Effector memory CD8-positive, alpha-beta T cell (primary cell): Measurements from ENCODE around the gene IL11RA.
A peak's percentile ranks its signal among the peaks of the same experiment; 100 is the strongest.

ENCODE experiments used
- ATAC-seq: fragments of 150-1000 bp; cut with Tn5 transposase; replicated peaks from 2 replicates; pipeline ENCODE4 v1.10.0; 2021; ENCODE audit warnings: mild to moderate bottlenecking, moderate library complexity
- DNase-seq, 3 experiments: peaks; one replicate each; pipeline ENCODE4 v3.0.0; 2021
- H3K27ac Mint-ChIP-seq, 2 donors: one replicate each; pipeline ENCODE4 v1.8.0; 2022; ENCODE audit warnings: mild to moderate bottlenecking in 2 of 2, mixed read lengths in 2 of 2, moderate library complexity in 2 of 2
- H3K27me3 Mint-ChIP-seq, 2 donors: one replicate each; pipeline ENCODE4 v1.8.0; 2022; ENCODE audit warnings: mixed read lengths in 2 of 2
- H3K36me3 Mint-ChIP-seq: one replicate; pipeline ENCODE4 v1.8.0; 2022; ENCODE audit warnings: mild to moderate bottlenecking, moderate library complexity, mixed read lengths; ENCODE audit not compliant: insufficient read depth
- H3K4me1 Mint-ChIP-seq, 2 donors: one replicate each; pipeline ENCODE4 v1.8.0; 2022; ENCODE audit warnings: low read depth in 2 of 2, mixed read lengths in 2 of 2
- H3K4me3 Mint-ChIP-seq, 2 donors: one replicate each; pipeline ENCODE4 v1.8.0; 2022; ENCODE audit warnings: mild to moderate bottlenecking in 2 of 2, mixed read lengths in 2 of 2, moderate library complexity in 2 of 2
- H3K9me3 Mint-ChIP-seq, 2 donors: one replicate each; pipeline ENCODE4 v1.8.0; 2022; ENCODE audit warnings: mixed read lengths in 2 of 2

IL11RA gene

GRCh38 chr9:34653151-34654072, 1.4 kb downstream of the IL11RA start:
- Mint-ChIP-seq H3K4me3 (no peak overlapping the region), H3K27ac (peak overlapping the region; percentile 5 to 26), H3K9me3 (no peaks in the 10 kb centered on the region), H3K27me3 (no peaks in the 10 kb centered on the region), H3K36me3 (peaks cover 26% of the 10 kb centered on the region), H3K4me1 (peaks cover 23 to 28% of the 10 kb centered on the region in 2 donors)
- DNase-seq (no peak), ATAC-seq (no peak)

DNA sequence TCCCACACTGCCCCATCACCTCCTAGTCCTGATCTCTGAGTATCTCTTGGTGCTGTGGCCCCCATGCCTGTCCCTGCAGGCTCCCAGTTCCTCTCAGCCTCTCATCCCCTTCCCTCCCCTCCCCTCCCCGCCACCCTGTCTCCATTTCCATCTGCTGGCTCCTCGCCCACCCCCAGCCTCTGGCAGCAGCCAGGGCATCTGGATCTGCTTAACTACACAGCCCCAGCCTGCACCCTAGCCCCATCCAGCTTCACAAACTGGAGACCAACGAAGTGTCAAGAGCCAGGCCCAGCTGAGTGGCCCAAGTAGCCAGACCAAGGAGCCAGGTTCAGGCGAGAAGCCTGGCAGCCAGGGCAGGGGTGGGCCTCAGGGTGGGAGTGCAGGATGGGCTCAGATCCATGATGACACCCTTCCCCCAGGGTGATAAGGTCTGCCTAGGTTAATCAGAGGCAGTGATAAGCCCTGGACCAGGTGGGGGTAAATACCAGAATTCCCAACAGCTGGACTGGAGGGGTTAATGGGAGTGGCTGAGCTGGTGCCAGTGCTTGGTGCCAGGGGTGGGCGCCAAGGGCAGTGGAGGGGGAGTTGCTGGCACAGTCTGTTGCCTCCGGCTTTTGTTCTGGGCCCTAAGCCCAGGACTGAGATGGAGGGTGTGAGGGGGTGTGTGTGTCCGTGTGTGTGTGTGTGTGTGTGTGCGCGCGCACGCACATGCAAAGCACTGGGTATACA, 2.5 kb downstream of the IL11RA start:
- ATAC-seq = no peak
- DNase-seq = no peak
- Mint-ChIP-seq H3K36me3 (peaks cover 15% of the 10 kb centered on the region), H3K4me3 (no peak overlapping the region), H3K4me1 (peaks cover 15 to 21% of the 10 kb centered on the region in 2 donors), H3K9me3 (no peaks in the 10 kb centered on the region), H3K27me3 (no peaks in the 10 kb centered on the region), H3K27ac (peak overlapping the region in 1 of 2 donors; percentile 5)

GRCh38 chr9:34655394-34655793, 3.4 kb downstream of the IL11RA start:
- H3K27me3 Mint-ChIP-seq = no peaks in the 10 kb centered on the region

GRCh38 chr9:34656992-34657391, 5.0 kb downstream of the IL11RA start:
- Mint-ChIP-seq H3K4me3 (no peak overlapping the region), H3K27me3 (no peaks in the 10 kb centered on the region), H3K4me1 (peaks cover 16 to 18% of the 10 kb centered on the region in 2 donors), H3K9me3 (no peaks in the 10 kb centered on the region), H3K27ac (no peak overlapping the region), H3K36me3 (no peaks in the 10 kb centered on the region)
- ATAC-seq (no peak), DNase-seq (no peak)

More at GRCh38 chr9:34655394-34655793, 3.4 kb downstream of the IL11RA start:
- ATAC-seq (no peak), DNase-seq (no peak)
- H3K9me3 Mint-ChIP-seq = no peaks in the 10 kb centered on the region
- peaks cover 6% of the 10 kb centered on the region for H3K36me3 Mint-ChIP-seq
- no peak overlapping the region for H3K27ac Mint-ChIP-seq
- peaks cover 15 to 18% of the 10 kb centered on the region in 2 donors for H3K4me1 Mint-ChIP-seq
- H3K4me3 Mint-ChIP-seq = no peak overlapping the region

- Mint-ChIP-seq H3K36me3 (no peaks in the 10 kb centered on the region), H3K4me3 (no peak overlapping the region), H3K4me1 (peaks cover 15 to 16% of the 10 kb centered on the region in 2 donors), H3K27ac (no peak overlapping the region), H3K27me3 (no peaks in the 10 kb centered on the region), H3K9me3 (no peaks in the 10 kb centered on the region)
- DNase-seq = no peak
- no peak for ATAC-seq
Observed at GRCh38 chr9:34658461-34658860, 6.5 kb downstream of the IL11RA start.

- H3K4me3 Mint-ChIP-seq = no peak overlapping the region
- DNase-seq = no peak
- no peaks in the 10 kb centered on the region for H3K27me3 Mint-ChIP-seq
- no peaks in the 10 kb centered on the region for H3K36me3 Mint-ChIP-seq
- peaks cover 22 to 26% of the 10 kb centered on the region in 2 donors for H3K4me1 Mint-ChIP-seq
- no peak for ATAC-seq
- H3K27ac Mint-ChIP-seq = no peak overlapping the region
- no peaks in the 10 kb centered on the region for H3K9me3 Mint-ChIP-seq
Observed at GRCh38 chr9:34659592-34660253, 7.7 kb downstream of the IL11RA start.

DNA sequence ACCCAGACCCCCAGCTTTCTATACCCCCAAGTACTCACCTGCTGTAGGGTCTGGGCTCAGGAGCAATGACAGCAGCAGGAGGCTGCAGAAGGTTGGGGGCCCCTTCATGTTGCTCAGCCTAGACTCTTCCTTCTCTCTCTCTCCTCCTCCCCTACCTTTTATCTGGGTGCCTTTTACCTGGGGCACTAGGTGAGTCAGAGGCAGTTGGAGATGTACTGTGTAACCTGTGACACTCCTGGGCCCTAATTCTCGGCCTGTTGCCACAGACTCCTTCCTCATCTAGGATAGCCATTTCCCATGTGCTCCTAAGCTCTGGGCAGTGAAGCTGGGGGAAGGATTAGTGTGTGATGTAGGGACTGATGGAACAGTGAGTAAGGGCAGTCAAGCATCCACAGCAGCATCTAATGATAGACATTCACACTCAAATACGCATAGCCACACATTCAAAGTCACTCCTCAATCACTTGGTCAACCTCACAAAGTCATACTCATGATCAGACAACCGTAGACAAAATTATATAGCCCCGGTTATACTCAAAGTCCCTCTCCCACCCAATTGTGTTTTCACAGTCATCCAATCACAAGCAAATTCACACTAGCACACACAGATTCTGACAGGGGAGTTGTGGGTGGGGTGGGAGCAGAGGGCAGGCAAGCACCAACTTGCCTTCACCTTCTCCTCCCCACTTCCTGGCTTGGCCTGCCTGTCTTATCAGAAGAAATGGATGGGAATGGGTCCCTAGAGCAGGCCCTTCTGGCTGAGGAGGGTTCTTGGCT, 10.7 kb downstream of the IL11RA start, which contains the start of gene CCL27:
TSS of gene CCL27 (minus strand) at position 132 of the 777 bp plus-strand sequence. CDS start at position 108, 24 bp downstream.
- DNase-seq = no peak
- Mint-ChIP-seq H3K4me1 (peaks cover 34 to 35% of the 10 kb centered on the region in 2 donors), H3K9me3 (no peaks in the 10 kb centered on the region), H3K27ac (peak within 1 kb of the TSS; percentile 71 to 96), H3K27me3 (no peaks in the 10 kb centered on the region), H3K36me3 (peaks cover 9% of the 10 kb centered on the region), H3K4me3 (peak within 1 kb of the TSS; percentile 23 to 86)
- ATAC-seq = no peak

DNA sequence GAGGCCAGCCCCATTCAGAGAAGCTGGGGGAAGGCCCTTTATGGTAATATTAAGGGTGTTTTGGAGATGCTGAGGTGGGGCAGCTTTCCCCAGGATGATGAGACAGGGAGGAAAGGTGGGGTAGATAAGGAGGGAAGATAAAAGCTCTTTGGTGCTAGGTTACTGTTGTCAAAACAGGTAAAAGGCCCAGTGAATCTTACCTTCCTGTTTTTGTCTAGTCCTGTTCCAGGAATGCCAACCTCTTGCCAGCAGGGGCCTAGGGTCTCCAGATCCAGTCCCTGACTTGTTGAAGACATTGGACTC, 11.3 kb downstream of the IL11RA start:
- peaks cover 9% of the 10 kb centered on the region for H3K36me3 Mint-ChIP-seq
- H3K4me3 Mint-ChIP-seq = peak overlapping the region; percentile 23 to 86
- no peaks in the 10 kb centered on the region for H3K27me3 Mint-ChIP-seq
- peak overlapping the region; percentile 71 to 96 for H3K27ac Mint-ChIP-seq
- H3K4me1 Mint-ChIP-seq = peaks cover 34 to 37% of the 10 kb centered on the region in 2 donors
- DNase-seq (no peak), ATAC-seq (no peak)
- no peaks in the 10 kb centered on the region for H3K9me3 Mint-ChIP-seq

- H3K36me3 Mint-ChIP-seq = peaks cover 9% of the 10 kb centered on the region
- peaks cover 0 to 3% of the 10 kb centered on the region in 2 donors for H3K9me3 Mint-ChIP-seq
- H3K27me3 Mint-ChIP-seq = no peaks in the 10 kb centered on the region
- DNase-seq = peak; percentile 73 to 80 (median 75)
- H3K27ac Mint-ChIP-seq = peak overlapping the region; percentile 71 to 96
- H3K4me3 Mint-ChIP-seq = peak overlapping the region; percentile 79 to 86
- peak; percentile 46 for ATAC-seq
- peaks cover 34 to 37% of the 10 kb centered on the region in 2 donors for H3K4me1 Mint-ChIP-seq
Observed at GRCh38 chr9:34664281-34665066, 12.5 kb downstream of the IL11RA start.

GRCh38 chr9:34665067-34665380, 13.0 kb downstream of the IL11RA start:
- peak overlapping the region; percentile 93 to 96 for H3K27ac Mint-ChIP-seq
- ATAC-seq (peak; percentile 11), DNase-seq (no peak)
- no peaks in the 10 kb centered on the region for H3K27me3 Mint-ChIP-seq
- H3K4me3 Mint-ChIP-seq = peak overlapping the region; percentile 79 to 86
- H3K36me3 Mint-ChIP-seq = peaks cover 9% of the 10 kb centered on the region
- H3K4me1 Mint-ChIP-seq = peaks cover 34 to 37% of the 10 kb centered on the region in 2 donors
- peaks cover 0 to 3% of the 10 kb centered on the region in 2 donors for H3K9me3 Mint-ChIP-seq

DNA sequence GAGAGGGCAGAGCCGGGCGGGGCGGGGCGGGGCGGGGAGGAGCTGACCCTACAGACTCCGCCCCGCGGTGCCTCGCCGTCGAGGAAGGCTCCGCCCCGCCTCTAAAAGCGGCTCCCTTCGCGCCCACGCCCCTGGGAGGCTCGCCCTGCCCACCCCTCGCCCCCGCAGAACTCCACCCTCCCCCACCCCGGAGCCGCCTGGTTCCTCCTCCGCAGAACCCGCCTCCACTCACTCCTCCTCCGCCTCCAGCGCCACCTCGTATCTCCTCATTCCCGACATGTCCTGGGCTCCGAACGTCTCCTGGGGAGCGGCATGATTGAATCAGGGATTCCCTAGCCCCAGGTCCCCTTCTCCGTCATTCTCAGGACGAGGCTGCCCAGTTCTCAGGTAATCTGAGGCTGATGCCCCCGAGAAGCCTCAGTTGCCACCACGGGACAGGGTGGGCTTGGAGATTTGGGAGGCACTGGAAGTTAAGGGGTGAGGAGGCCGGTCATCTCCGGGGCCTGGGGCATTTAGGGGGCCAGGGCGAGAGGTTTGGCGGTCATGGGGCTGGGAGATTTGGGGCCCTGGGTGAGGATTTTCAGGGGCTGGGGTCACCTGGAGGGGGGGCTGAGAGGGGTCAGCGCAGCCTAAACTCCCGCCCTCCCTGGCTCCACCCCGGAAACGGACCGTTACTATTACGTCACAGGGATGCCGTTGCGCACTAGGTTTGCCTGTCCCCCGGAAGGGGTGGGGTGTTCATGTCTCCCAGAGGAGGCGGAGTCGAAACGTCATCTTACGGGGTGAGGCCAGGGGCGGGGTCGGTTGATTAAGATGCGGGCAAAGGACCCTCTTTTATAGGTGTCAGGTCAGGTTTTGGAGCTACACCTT, 13.6 kb downstream of the IL11RA start:
- H3K9me3 Mint-ChIP-seq = peaks cover 0 to 3% of the 10 kb centered on the region in 2 donors
- peaks cover 34 to 37% of the 10 kb centered on the region in 2 donors for H3K4me1 Mint-ChIP-seq
- H3K27ac Mint-ChIP-seq = peak overlapping the region; percentile 93 to 96
- peak overlapping the region; percentile 79 to 86 for H3K4me3 Mint-ChIP-seq
- DNase-seq (peak; percentile 84 to 89 (median 85)), ATAC-seq (peak; percentile 76)
- no peaks in the 10 kb centered on the region for H3K27me3 Mint-ChIP-seq
- H3K36me3 Mint-ChIP-seq = peaks cover 9% of the 10 kb centered on the region
